Stomach (tissue), 4 donors: ENCODE results near the gene LARGE1.

Experiments used
- CTCF ChIP-seq, 7 experiments: fragments of 450-650 bp in 4 of 7; fragments of 200-600 bp in 3 of 7; sonication (generic) in 3 of 7; IDR thresholded peaks; one replicate each; pipeline ENCODE4 v1.5.1; 2016 to 2019; ENCODE audit warnings: antibody characterized with exemption in 7 of 7, control low read depth in 2 of 7, mild to moderate bottlenecking in 1 of 7
- EP300 ChIP-seq: sonication (generic); formaldehyde crosslinking; IDR thresholded peaks from one replicate; pipeline ENCODE4 v1.6.1; 2017; ENCODE audit warnings: antibody characterized with exemption
- POLR2A ChIP-seq, 4 donors: fragments of 450-650 bp; IDR thresholded peaks; one replicate each; pipeline ENCODE4 v1.6.1; 2016; ENCODE audit warnings: antibody characterized with exemption in 4 of 4, control low read depth in 2 of 4, mild to moderate bottlenecking in 1 of 4, moderate library complexity in 1 of 4
- POLR2AphosphoS5 ChIP-seq, 3 donors: sonication (generic); formaldehyde crosslinking; IDR thresholded peaks; one replicate each; pipeline ENCODE4 v1.6.1; 2016; ENCODE audit warnings: antibody characterized with exemption in 3 of 3

- no peak for TF ChIP-seq CTCF (IDR thresholded peaks at IDR 0.05)
- no peak for TF ChIP-seq EP300
- TF ChIP-seq POLR2A (IDR thresholded peaks at IDR 0.05) = no peak
- TF ChIP-seq POLR2AphosphoS5 (IDR thresholded peaks at IDR 0.05) = no peak
These were observed 25.8 kb downstream of the LARGE1 start for GRCh38 chr22:33894515-33894914.
